Measurements from ENCODE around the gene CXCL16. TPM values are rescaled to one million over a fixed set of nuclear protein-coding genes. Genes with fewer than 3 reads are reported as not detected.

CXCL16 gene
- total RNA-seq, 1 donor from 2014 or later, result 0.21 TPM

- no peak overlapping the region for H2AFZ ChIP-seq (replicated peaks)
- H3K36me3 ChIP-seq, result no peaks in the 10 kb centered on the region
- TF ChIP-seq EZH2 (IDR thresholded peaks at IDR 0.05) (no peak), EZH2phosphoT487 (IDR thresholded peaks at IDR 0.05) (no peak), CTCF (IDR thresholded peaks at IDR 0.05) (no peak)
- H3K27ac ChIP-seq, result no peak overlapping the region
- Mint-ChIP-seq H3K27me3 (ENCODE audit: insufficient read depth, low read depth) (peaks cover 27% of the 10 kb centered on the region), H3K36me3 (no peaks in the 10 kb centered on the region), H3K4me3 (no peak overlapping the region), H3K27ac (no peak overlapping the region), H3K4me1 (no peaks in the 10 kb centered on the region), H3K9me3 (peaks cover 5% of the 10 kb centered on the region)
- no peaks in the 10 kb centered on the region for H4K20me1 ChIP-seq (ENCODE audit: low read depth)
- H3K9ac ChIP-seq, result no peak overlapping the region
- H3K27me3 ChIP-seq, result peaks cover 72% of the 10 kb centered on the region
- H3K9me3 ChIP-seq (ENCODE audit: low read depth), result no peaks in the 10 kb centered on the region
- H3K4me3 ChIP-seq, result no peak overlapping the region
- H3K4me2 ChIP-seq, result no peak overlapping the region
- H3K79me2 ChIP-seq (ENCODE audit: low read depth), result no peaks in the 10 kb centered on the region
- no peak for DNase-seq (ENCODE audit: low spot score)
- H3F3A ChIP-seq (ENCODE audit: low read depth), result peaks cover 8% of the 10 kb centered on the region
- no peaks in the 10 kb centered on the region for H3K4me1 ChIP-seq
Observed at GRCh38 chr17:4750606-4751005, 10.9 kb upstream of the CXCL16 start.

DNA sequence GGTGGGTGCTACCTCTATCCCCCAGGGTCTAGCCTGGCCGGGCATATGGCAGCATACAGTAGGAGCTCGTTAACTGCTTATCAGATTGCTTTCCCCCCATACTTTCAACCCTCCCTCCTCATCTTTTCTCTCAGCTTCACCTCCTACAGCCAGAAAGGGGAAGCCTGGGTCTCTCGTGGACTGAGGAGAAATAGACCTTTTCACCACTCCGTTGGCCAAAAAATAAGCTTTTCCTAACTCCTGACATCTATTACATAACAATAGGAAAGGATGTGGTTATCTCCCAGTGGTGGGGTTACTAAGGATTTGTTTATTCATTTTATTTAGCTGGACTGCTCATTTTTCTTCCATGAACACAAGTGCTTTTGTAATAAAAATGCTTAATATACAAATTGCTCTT is 9.0 kb upstream of the CXCL16 start:
- no peak overlapping the region for H3K4me3 ChIP-seq
- peaks cover 77% of the 10 kb centered on the region for H3K27me3 ChIP-seq
- peaks cover 3% of the 10 kb centered on the region for H3K4me1 ChIP-seq
- no peaks in the 10 kb centered on the region for H3K36me3 ChIP-seq
- Mint-ChIP-seq H3K27me3 (ENCODE audit: insufficient read depth, low read depth) (peaks cover 32% of the 10 kb centered on the region), H3K4me3 (no peak overlapping the region), H3K27ac (no peak overlapping the region), H3K9me3 (peaks cover 5% of the 10 kb centered on the region), H3K4me1 (peaks cover 3% of the 10 kb centered on the region), H3K36me3 (no peaks in the 10 kb centered on the region)
- no peaks in the 10 kb centered on the region for H3K9me3 ChIP-seq (ENCODE audit: low read depth)
- H3F3A ChIP-seq (ENCODE audit: low read depth), result peaks cover 14% of the 10 kb centered on the region
- no peak overlapping the region for H2AFZ ChIP-seq (replicated peaks)
- DNase-seq (ENCODE audit: low spot score), result no peak
- H4K20me1 ChIP-seq (ENCODE audit: low read depth), result no peaks in the 10 kb centered on the region
- no peak overlapping the region for H3K27ac ChIP-seq
- no peak overlapping the region for H3K9ac ChIP-seq
- H3K4me2 ChIP-seq, result no peak overlapping the region
- no peak for TF ChIP-seq EZH2phosphoT487 (IDR thresholded peaks at IDR 0.05)
- no peak for TF ChIP-seq CTCF (IDR thresholded peaks at IDR 0.05)
- TF ChIP-seq EZH2 (IDR thresholded peaks at IDR 0.05), result no peak
- H3K79me2 ChIP-seq (ENCODE audit: low read depth), result no peaks in the 10 kb centered on the region

DNA sequence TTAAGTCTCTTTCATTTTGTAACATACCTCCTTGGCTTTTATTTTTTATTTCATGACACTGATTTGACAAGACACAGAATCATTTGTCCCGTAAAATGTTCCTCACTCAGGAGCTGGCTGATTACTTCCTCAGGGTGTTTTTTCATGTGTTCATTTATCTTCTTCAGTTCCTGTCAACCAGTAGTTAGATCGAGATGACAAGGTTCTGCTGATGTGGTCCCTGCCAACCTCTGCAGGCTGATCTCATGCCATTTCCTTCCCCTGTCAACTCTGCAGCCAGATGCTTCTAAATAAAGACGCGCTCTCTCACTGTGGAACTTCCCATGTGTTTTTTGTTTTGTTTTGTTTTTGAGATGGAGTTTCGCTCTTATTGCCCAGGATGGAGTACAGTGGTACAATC is 8.1 kb upstream of the CXCL16 start:
- peaks cover 3% of the 10 kb centered on the region for H3K4me1 ChIP-seq
- DNase-seq (ENCODE audit: low spot score), result no peak
- H3K79me2 ChIP-seq (ENCODE audit: low read depth), result no peaks in the 10 kb centered on the region
- Mint-ChIP-seq H3K9me3 (peaks cover 5% of the 10 kb centered on the region), H3K27me3 (ENCODE audit: insufficient read depth, low read depth) (peaks cover 38% of the 10 kb centered on the region), H3K27ac (no peak overlapping the region), H3K4me1 (peaks cover 3% of the 10 kb centered on the region), H3K36me3 (no peaks in the 10 kb centered on the region), H3K4me3 (peak overlapping the region; percentile 46)
- no peak overlapping the region for H2AFZ ChIP-seq (replicated peaks)
- H3K9me3 ChIP-seq (ENCODE audit: low read depth), result no peaks in the 10 kb centered on the region
- H3K4me3 ChIP-seq, result no peak overlapping the region
- H3K4me2 ChIP-seq, result no peak overlapping the region
- no peak overlapping the region for H3K27ac ChIP-seq
- peaks cover 14% of the 10 kb centered on the region for H3F3A ChIP-seq (ENCODE audit: low read depth)
- no peak overlapping the region for H3K9ac ChIP-seq
- H3K36me3 ChIP-seq, result no peaks in the 10 kb centered on the region
- peaks cover 77% of the 10 kb centered on the region for H3K27me3 ChIP-seq
- no peak for TF ChIP-seq CTCF (IDR thresholded peaks at IDR 0.05)
- TF ChIP-seq EZH2 (IDR thresholded peaks at IDR 0.05), result no peak
- TF ChIP-seq EZH2phosphoT487 (IDR thresholded peaks at IDR 0.05), result no peak
- no peaks in the 10 kb centered on the region for H4K20me1 ChIP-seq (ENCODE audit: low read depth)

All from neural progenitor cell (in vitro differentiated cells).